ENCODE data around the gene MRPS6.

The MRPS6 gene

DNA sequence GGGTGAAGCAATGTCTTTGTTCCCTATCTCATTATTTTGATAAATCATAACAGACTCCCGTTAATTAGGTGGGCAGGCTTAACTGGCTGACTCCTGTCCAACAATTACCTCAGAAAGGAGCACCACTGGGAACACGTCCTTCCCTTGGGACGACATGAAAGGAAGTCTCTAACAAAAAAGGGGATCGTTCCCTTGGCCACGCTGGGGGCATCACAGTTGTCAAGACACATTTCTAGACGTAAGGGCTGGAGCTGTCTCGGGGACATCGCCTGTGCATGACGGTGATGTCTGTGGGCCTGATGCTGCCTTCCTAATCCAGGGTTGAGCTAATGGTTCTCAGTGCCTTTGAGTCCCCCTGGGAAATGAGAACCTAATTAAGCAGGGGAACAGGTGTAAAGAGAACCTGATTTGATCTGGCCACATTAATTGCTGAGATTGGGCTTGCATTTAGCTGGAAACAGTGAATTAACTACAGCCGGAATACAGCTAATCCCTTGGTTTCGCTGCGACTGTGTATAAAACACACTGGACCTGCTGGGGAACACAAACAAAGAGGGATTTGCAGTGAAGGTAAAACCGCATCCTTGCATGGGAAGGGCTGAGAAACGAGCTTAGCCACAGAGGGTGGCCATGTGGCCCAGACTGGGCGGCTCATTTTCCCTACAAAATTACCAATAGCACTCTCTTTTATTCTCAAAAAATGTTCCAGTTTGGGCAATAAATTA is 111.8 kb downstream of the MRPS6 start:
- Histone ChIP-seq H3K4me3 (ENCODE audit: low read depth in 1 of 2, low read length in 1 of 2) (no peak overlapping the region), H3K9me3 (no peaks in the 10 kb centered on the region), H3K27me3 (no peaks in the 10 kb centered on the region), H3K4me1 (ENCODE audit: control insufficient read depth in 1 of 2, insufficient read depth in 1 of 2, low read depth in 1 of 2, low read length in 1 of 2) (peaks cover 15 to 16% of the 10 kb centered on the region in 2 experiments), H3K36me3 (no peaks in the 10 kb centered on the region), H3K27ac (no peak overlapping the region)
- TF ChIP-seq, protein P1, sequence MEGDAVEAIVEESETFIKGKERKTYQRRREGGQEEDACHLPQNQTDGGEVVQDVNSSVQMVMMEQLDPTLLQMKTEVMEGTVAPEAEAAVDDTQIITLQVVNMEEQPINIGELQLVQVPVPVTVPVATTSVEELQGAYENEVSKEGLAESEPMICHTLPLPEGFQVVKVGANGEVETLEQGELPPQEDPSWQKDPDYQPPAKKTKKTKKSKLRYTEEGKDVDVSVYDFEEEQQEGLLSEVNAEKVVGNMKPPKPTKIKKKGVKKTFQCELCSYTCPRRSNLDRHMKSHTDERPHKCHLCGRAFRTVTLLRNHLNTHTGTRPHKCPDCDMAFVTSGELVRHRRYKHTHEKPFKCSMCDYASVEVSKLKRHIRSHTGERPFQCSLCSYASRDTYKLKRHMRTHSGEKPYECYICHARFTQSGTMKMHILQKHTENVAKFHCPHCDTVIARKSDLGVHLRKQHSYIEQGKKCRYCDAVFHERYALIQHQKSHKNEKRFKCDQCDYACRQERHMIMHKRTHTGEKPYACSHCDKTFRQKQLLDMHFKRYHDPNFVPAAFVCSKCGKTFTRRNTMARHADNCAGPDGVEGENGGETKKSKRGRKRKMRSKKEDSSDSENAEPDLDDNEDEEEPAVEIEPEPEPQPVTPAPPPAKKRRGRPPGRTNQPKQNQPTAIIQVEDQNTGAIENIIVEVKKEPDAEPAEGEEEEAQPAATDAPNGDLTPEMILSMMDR (IDR thresholded peaks at IDR 0.05) = no peak

GRCh38 chr21:34186109-34186719 is 112.8 kb downstream of the MRPS6 start:
- TF ChIP-seq, protein P1 (IDR thresholded peaks at IDR 0.05) = no peak
- Histone ChIP-seq H3K4me1 (ENCODE audit: control insufficient read depth in 1 of 2, insufficient read depth in 1 of 2, low read depth in 1 of 2, low read length in 1 of 2) (peaks cover 17 to 18% of the 10 kb centered on the region in 2 experiments), H3K27me3 (no peaks in the 10 kb centered on the region), H3K4me3 (ENCODE audit: low read depth in 1 of 2, low read length in 1 of 2) (no peak overlapping the region), H3K27ac (no peak overlapping the region), H3K9me3 (no peaks in the 10 kb centered on the region), H3K36me3 (no peaks in the 10 kb centered on the region)

DNA sequence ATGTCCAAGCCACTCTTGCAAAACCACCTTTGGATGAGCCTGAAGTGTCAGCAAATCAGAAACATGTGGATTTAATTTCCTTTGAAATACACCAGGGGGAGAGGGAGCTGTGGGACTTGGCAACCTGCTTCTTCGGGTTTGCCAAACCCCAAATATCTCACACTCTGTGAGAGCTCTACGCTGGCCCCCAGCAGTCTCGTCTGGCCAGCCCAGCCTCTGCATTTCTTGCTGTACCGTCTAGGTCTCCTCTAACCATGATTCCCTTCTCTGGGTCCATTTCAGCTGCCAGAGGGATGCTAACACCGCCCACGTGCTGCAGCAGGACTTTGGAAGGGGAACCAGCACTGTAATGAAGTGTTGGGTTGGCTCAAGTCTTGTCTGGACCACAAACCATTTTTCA is 114.6 kb downstream of the MRPS6 start:
- Histone ChIP-seq H3K27me3 (no peaks in the 10 kb centered on the region), H3K36me3 (no peaks in the 10 kb centered on the region), H3K4me3 (ENCODE audit: low read depth in 1 of 2, low read length in 1 of 2) (no peak overlapping the region), H3K27ac (no peak overlapping the region), H3K9me3 (no peaks in the 10 kb centered on the region), H3K4me1 (ENCODE audit: control insufficient read depth in 1 of 2, insufficient read depth in 1 of 2, low read depth in 1 of 2, low read length in 1 of 2) (peaks cover 11 to 12% of the 10 kb centered on the region in 2 experiments)
- TF ChIP-seq, protein P1 (IDR thresholded peaks at IDR 0.05) = no peak

DNA sequence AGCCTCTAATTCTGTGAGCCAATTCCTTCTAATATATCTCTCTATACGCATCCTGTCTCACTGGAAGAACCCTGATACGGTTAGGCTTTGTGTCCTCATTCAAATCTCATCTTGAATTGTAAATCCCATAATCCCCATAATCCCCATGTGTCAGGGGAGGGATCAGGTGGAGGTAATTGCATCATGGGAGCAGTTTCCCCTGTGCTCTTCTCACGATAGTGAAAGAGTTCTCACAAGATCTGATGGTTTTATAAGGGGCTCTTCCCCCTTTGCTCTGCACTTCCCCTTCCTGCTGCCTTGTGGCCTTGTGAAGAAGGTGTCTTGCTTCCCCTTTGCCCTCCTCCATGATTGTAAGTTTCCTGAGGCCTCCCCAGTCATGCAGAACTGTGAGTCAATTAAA is 116.1 kb downstream of the MRPS6 start:
- TF ChIP-seq, protein P1 (IDR thresholded peaks at IDR 0.05) = peak; percentile 22
- Histone ChIP-seq H3K4me1 (ENCODE audit: control insufficient read depth in 1 of 2, insufficient read depth in 1 of 2, low read depth in 1 of 2, low read length in 1 of 2) (peaks cover 11 to 12% of the 10 kb centered on the region in 2 experiments), H3K27me3 (no peaks in the 10 kb centered on the region), H3K36me3 (no peaks in the 10 kb centered on the region), H3K4me3 (ENCODE audit: low read depth in 1 of 2, low read length in 1 of 2) (no peak overlapping the region), H3K9me3 (no peaks in the 10 kb centered on the region), H3K27ac (peak overlapping the region; percentile 78)

- no peaks in the 10 kb centered on the region for H3K9me3 ChIP-seq
- H3K27ac ChIP-seq = peak overlapping the region; percentile 78
- no peak overlapping the region for H3K4me3 ChIP-seq (ENCODE audit: low read depth in 1 of 2, low read length in 1 of 2)
- H3K4me1 ChIP-seq (ENCODE audit: control insufficient read depth in 1 of 2, insufficient read depth in 1 of 2, low read depth in 1 of 2, low read length in 1 of 2) = peaks cover 11 to 12% of the 10 kb centered on the region in 2 experiments
- H3K27me3 ChIP-seq = no peaks in the 10 kb centered on the region
- TF ChIP-seq, protein P1 (IDR thresholded peaks at IDR 0.05) = no peak
- H3K36me3 ChIP-seq = no peaks in the 10 kb centered on the region
Observed at GRCh38 chr21:34190576-34191321, 117.4 kb downstream of the MRPS6 start.

Data from neutrophil (primary cell).